HPDE6-E6E7 (cell line): ENCODE data around the gene TLE4.
A peak's percentile ranks its signal among the peaks of the same experiment; 100 is the strongest.
"Not testable (repeated sequence)": the region's sequence is repeated elsewhere in the genome, so short reads cannot be mapped to it uniquely, and the experiment has no call there.

Experiments used
- DNase-seq: peaks from one replicate; pipeline ENCODE4 v3.0.0; 2011; ENCODE audit warnings: missing footprints; ENCODE audit errors: extremely low spot score

TLE4 gene

GRCh38 chr9:79571309-79572031, at the start of gene TLE4:
TSS of gene TLE4 (plus strand) at chr9:79571965. CDS start at chr9:79572791, 826 bp downstream.
- DNase-seq = peak; percentile 94

- no peak for DNase-seq
These were observed 49.0 kb upstream of the TLE4 start for GRCh38 chr9:79522793-79523192.

GRCh38 chr9:79524266-79524665, 47.5 kb upstream of the TLE4 start:
- no peak for DNase-seq

GRCh38 chr9:79526149-79526672, 45.6 kb upstream of the TLE4 start:
- DNase-seq = no peak

- DNase-seq = no peak
These were observed 36.2 kb upstream of the TLE4 start for GRCh38 chr9:79535534-79535933.

- no peak for DNase-seq
These were observed 33.9 kb upstream of the TLE4 start for GRCh38 chr9:79537838-79538237.

GRCh38 chr9:79542735-79543620, 28.8 kb upstream of the TLE4 start:
- DNase-seq = no peak

GRCh38 chr9:79544375-79544774, 27.4 kb upstream of the TLE4 start:
- not testable (repeated sequence) for DNase-seq

GRCh38 chr9:79551586-79551985, 20.2 kb upstream of the TLE4 start:
- DNase-seq = peak; percentile 10

GRCh38 chr9:79551994-79552393, 19.8 kb upstream of the TLE4 start:
- DNase-seq = no peak

GRCh38 chr9:79555474-79556089, 16.2 kb upstream of the TLE4 start:
- DNase-seq = no peak

GRCh38 chr9:79559495-79560181, 12.1 kb upstream of the TLE4 start:
- DNase-seq = no peak

GRCh38 chr9:79562749-79563386, 8.9 kb upstream of the TLE4 start:
- no peak for DNase-seq

- no peak for DNase-seq
These were observed 7.7 kb upstream of the TLE4 start for GRCh38 chr9:79564105-79564504.

GRCh38 chr9:79565245-79565644, 6.5 kb upstream of the TLE4 start:
- DNase-seq = no peak

GRCh38 chr9:79567671-79568098, 4.1 kb upstream of the TLE4 start:
- no peak for DNase-seq

- no peak for DNase-seq
These were observed 3.2 kb upstream of the TLE4 start for GRCh38 chr9:79568337-79569101.

GRCh38 chr9:79569814-79570447, 1.8 kb upstream of the TLE4 start:
- DNase-seq = no peak

GRCh38 chr9:79570448-79571308, 1.1 kb upstream of the TLE4 start:
- no peak for DNase-seq
